Measurements from ENCODE around the gene GNB2.
"Not testable (repeated sequence)": the region's sequence is repeated elsewhere in the genome, so short reads cannot be mapped to it uniquely, and the experiment has no call there.

The GNB2 gene

GRCh38 chr7:100694098-100694745 lies 20.7 kb downstream of the GNB2 start, which contains the start of gene GIGYF1:
TSS of gene GIGYF1 (minus strand) at chr7:100694250. CDS start at chr7:100688238, 6,012 bp downstream.
- peak within 1 kb of the TSS; percentile 87 for H3K4me3 ChIP-seq (ENCODE audit: low read length)
- peaks cover 47% of the 10 kb centered on the region for H3K4me1 ChIP-seq (ENCODE audit: control insufficient read depth, low read length)
- peaks cover 35% of the 10 kb centered on the region for H3K36me3 ChIP-seq (ENCODE audit: control insufficient read depth, low read length)
- peaks cover 33% of the 10 kb centered on the region for H3K27me3 ChIP-seq (ENCODE audit: control insufficient read depth, low read length)
- H3K9me2 ChIP-seq (replicated peaks; ENCODE audit: control insufficient read depth, low read length), result no peaks in the 10 kb centered on the region
- peak within 1 kb of the TSS; percentile 32 for H3K27ac ChIP-seq (ENCODE audit: low read depth, low read length)
- TF ChIP-seq EZH2phosphoT487 (IDR thresholded peaks at IDR 0.05; ENCODE audit: borderline replicate concordance, low read length), result no peak
- TF ChIP-seq, protein P1, sequence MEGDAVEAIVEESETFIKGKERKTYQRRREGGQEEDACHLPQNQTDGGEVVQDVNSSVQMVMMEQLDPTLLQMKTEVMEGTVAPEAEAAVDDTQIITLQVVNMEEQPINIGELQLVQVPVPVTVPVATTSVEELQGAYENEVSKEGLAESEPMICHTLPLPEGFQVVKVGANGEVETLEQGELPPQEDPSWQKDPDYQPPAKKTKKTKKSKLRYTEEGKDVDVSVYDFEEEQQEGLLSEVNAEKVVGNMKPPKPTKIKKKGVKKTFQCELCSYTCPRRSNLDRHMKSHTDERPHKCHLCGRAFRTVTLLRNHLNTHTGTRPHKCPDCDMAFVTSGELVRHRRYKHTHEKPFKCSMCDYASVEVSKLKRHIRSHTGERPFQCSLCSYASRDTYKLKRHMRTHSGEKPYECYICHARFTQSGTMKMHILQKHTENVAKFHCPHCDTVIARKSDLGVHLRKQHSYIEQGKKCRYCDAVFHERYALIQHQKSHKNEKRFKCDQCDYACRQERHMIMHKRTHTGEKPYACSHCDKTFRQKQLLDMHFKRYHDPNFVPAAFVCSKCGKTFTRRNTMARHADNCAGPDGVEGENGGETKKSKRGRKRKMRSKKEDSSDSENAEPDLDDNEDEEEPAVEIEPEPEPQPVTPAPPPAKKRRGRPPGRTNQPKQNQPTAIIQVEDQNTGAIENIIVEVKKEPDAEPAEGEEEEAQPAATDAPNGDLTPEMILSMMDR (IDR thresholded peaks at IDR 0.05; ENCODE audit: low read depth, low read length, poor library complexity, severe bottlenecking), result no peak
- H3K79me2 ChIP-seq (ENCODE audit: control insufficient read depth, low read length), result peaks cover 45% of the 10 kb centered on the region
- no peaks in the 10 kb centered on the region for H3K9me3 ChIP-seq (ENCODE audit: control insufficient read depth, insufficient read depth, low read length)
- peaks cover 19% of the 10 kb centered on the region for H3F3A ChIP-seq (ENCODE audit: control insufficient read depth, insufficient read depth)
- peak within 1 kb of the TSS; percentile 79 for H3K4me2 ChIP-seq (ENCODE audit: low read length)
- peaks cover 19% of the 10 kb centered on the region for H4K20me1 ChIP-seq (ENCODE audit: control insufficient read depth, insufficient read depth, low read depth, low read length)

DNA sequence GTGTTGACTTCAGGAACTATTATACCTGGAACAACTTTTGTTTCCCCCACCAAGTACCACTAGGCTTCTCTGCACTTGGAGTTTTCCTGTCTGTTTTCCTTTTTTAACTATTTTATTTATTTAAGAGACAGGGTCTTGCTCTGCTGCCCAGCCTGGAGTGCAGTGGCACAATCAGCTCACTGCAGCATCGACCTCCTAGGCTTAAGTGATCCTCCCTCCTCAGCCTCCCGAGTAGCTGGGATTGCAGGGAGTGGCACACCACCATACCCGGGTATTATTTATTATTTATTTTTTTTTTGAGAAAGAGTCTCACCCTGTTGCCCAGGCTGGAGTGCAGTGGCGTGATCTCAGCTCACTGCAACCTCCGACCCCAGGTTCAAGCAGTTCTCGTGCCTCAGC lies 22.6 kb downstream of the GNB2 start:
- TF ChIP-seq, protein P1 (IDR thresholded peaks at IDR 0.05; ENCODE audit: low read depth, low read length, poor library complexity, severe bottlenecking), result no peak
- TF ChIP-seq EZH2phosphoT487 (IDR thresholded peaks at IDR 0.05; ENCODE audit: borderline replicate concordance, low read length), result no peak
- Histone ChIP-seq H3K27me3 (ENCODE audit: control insufficient read depth, low read length) (peaks cover 49% of the 10 kb centered on the region), H3K36me3 (ENCODE audit: control insufficient read depth, low read length) (peaks cover 19% of the 10 kb centered on the region), H3K4me1 (ENCODE audit: control insufficient read depth, low read length) (peaks cover 35% of the 10 kb centered on the region), H3K9me2 (replicated peaks; ENCODE audit: control insufficient read depth, low read length) (no peaks in the 10 kb centered on the region), H4K20me1 (ENCODE audit: control insufficient read depth, insufficient read depth, low read depth, low read length) (peaks cover 4% of the 10 kb centered on the region), H3K27ac (ENCODE audit: low read depth, low read length) (no peak overlapping the region), H3F3A (ENCODE audit: control insufficient read depth, insufficient read depth) (peaks cover 19% of the 10 kb centered on the region), H3K4me3 (ENCODE audit: low read length) (no peak overlapping the region), H3K9me3 (ENCODE audit: control insufficient read depth, insufficient read depth, low read length) (no peaks in the 10 kb centered on the region), H3K79me2 (ENCODE audit: control insufficient read depth, low read length) (peaks cover 26% of the 10 kb centered on the region), H3K4me2 (ENCODE audit: low read length) (peak overlapping the region; percentile 64)

DNA sequence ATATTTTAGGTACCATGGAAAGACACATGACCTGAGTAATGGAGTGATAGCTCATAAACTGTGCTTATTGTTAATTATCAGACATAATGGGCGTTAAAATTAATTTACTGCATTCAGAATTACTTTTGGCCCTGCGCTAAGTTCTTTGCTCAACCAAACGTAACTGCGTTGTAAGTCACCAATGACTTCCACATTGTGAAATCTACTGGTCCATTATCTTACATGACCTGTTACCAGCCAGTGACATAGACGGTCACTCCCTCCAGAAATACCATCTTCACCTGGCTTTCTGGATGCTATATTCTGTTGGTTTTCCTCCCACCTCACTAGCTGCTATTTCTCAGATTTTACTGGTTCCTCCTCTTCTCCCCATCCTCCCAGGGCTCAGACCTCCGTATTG lies 25.5 kb downstream of the GNB2 start:
- Histone ChIP-seq H3K9me2 (replicated peaks; ENCODE audit: control insufficient read depth, low read length) (no peaks in the 10 kb centered on the region), H3K27ac (ENCODE audit: low read depth, low read length) (no peak overlapping the region), H3K36me3 (ENCODE audit: control insufficient read depth, low read length) (no peaks in the 10 kb centered on the region), H4K20me1 (ENCODE audit: control insufficient read depth, insufficient read depth, low read depth, low read length) (no peaks in the 10 kb centered on the region), H3K79me2 (ENCODE audit: control insufficient read depth, low read length) (no peaks in the 10 kb centered on the region), H3K4me3 (ENCODE audit: low read length) (no peak overlapping the region), H3K9me3 (ENCODE audit: control insufficient read depth, insufficient read depth, low read length) (no peaks in the 10 kb centered on the region), H3K4me1 (ENCODE audit: control insufficient read depth, low read length) (peaks cover 17% of the 10 kb centered on the region), H3F3A (ENCODE audit: control insufficient read depth, insufficient read depth) (peaks cover 17% of the 10 kb centered on the region), H3K27me3 (ENCODE audit: control insufficient read depth, low read length) (peaks cover 63% of the 10 kb centered on the region), H3K4me2 (ENCODE audit: low read length) (no peak overlapping the region)
- TF ChIP-seq EZH2phosphoT487 (IDR thresholded peaks at IDR 0.05; ENCODE audit: borderline replicate concordance, low read length), result no peak
- TF ChIP-seq, protein P1 (IDR thresholded peaks at IDR 0.05; ENCODE audit: low read depth, low read length, poor library complexity, severe bottlenecking), result no peak

- H3K27ac ChIP-seq (ENCODE audit: low read depth, low read length); H3K4me2 ChIP-seq (ENCODE audit: low read length); H3K9me3 ChIP-seq (ENCODE audit: control insufficient read depth, insufficient read depth, low read length); H3K4me3 ChIP-seq (ENCODE audit: low read length); H3K4me1 ChIP-seq (ENCODE audit: control insufficient read depth, low read length); H4K20me1 ChIP-seq (ENCODE audit: control insufficient read depth, insufficient read depth, low read depth, low read length); H3K79me2 ChIP-seq (ENCODE audit: control insufficient read depth, low read length); H3K36me3 ChIP-seq (ENCODE audit: control insufficient read depth, low read length); H3F3A ChIP-seq (ENCODE audit: control insufficient read depth, insufficient read depth); H3K9me2 ChIP-seq (replicated peaks; ENCODE audit: control insufficient read depth, low read length): not testable (repeated sequence)
- peaks cover 49% of the 10 kb centered on the region for H3K27me3 ChIP-seq (ENCODE audit: control insufficient read depth, low read length)
Measured at GRCh38 chr7:100701089-100701488, 27.5 kb downstream of the GNB2 start.
